H1 (cell line): Measurements from ENCODE around the gene SS18. TPM values are rescaled to one million over a fixed set of nuclear protein-coding genes. Genes with fewer than 3 reads are reported as not detected.

ENCODE experiments used
- polyA plus RNA-seq, 7 experiments: library from polyadenylated mRNA; depleted of rRNA in 3 of 7; stranded (reverse) in 5 of 7; unstranded in 2 of 7; fragments of >200 nt in 5 of 7; fragments of 200-250 nt in 2 of 7; gene quantifications; 1 replicate in 5 of 7; 2 replicates in 1 of 7; 4 replicates in 1 of 7; pipeline versions ENCODE4 v1.2.1 to v1.2.3, GENCODE V29; 2011 to 2013; ENCODE audit warnings: missing spikeins in 2 of 7, mixed read lengths in 2 of 7
- total RNA-seq: library from RNA; stranded (reverse); fragmentation: NEBNext Ultra II Directional; extraction: Animal tissue kit (Norgen Biotek cat#: 25700); gene quantifications from 2 replicates; pipeline ENCODE4 v1.2.1, GENCODE V29; 2021

The SS18 gene
- total and polyA plus RNA-seq, 2 of the 8 experiments (the other 6 are each of a cell fraction or from before 2014, with no cell fraction given): 83.5 to 106 TPM

Other genes starting within 250 kb of the SS18 start
- gene PSMA8, start 43.3 kb upstream of the SS18 start, total RNA-seq: not detected in 2 replicates
- not detected in 2 replicates for gene PSMA8, start 43.3 kb upstream of the SS18 start, polyA plus RNA-seq (2011; rRNA removed)
- gene TAF4B, start 135.8 kb upstream of the SS18 start, total RNA-seq: 19.8 TPM in 2 replicates
- gene TAF4B, start 135.8 kb upstream of the SS18 start, polyA plus RNA-seq (2011; rRNA removed): 6.9 and 9.3 TPM in 2 replicates